H1 (cell line): Measurements from ENCODE around the gene PHF10. TPM values are rescaled to one million over a fixed set of nuclear protein-coding genes. Genes with fewer than 3 reads are reported as not detected.

ENCODE experiments used
- CBX8 ChIP-seq: fragments of 300-800, 300-1000 bp; sonication (generic); IDR thresholded peaks from 2 replicates; pipeline ENCODE4 v1.7.1; 2016; ENCODE audit warnings: low read depth, low read length, borderline replicate concordance
- CHD2 ChIP-seq: IDR thresholded peaks from 2 replicates; pipeline ENCODE4 v1.6.1; 2012; ENCODE audit warnings: low read length, improper control_type of control experiment
- EP300 ChIP-seq, 2 experiments: IDR thresholded peaks; 1 replicate in 1 of 2; 2 replicates in 1 of 2; pipeline ENCODE4 v1.6.1; 2011 to 2012; ENCODE audit warnings: low read depth in 2 of 2, low read length in 2 of 2, mild to moderate bottlenecking in 2 of 2, borderline replicate concordance in 1 of 2, inconsistent platforms in 1 of 2, moderate library complexity in 1 of 2
- EZH2 ChIP-seq: fragments of 200-600 bp; sonication (generic); IDR thresholded peaks from 2 replicates; pipeline ENCODE4 v1.7.1; 2012; ENCODE audit warnings: low read depth, mild to moderate bottlenecking, moderate library complexity, low read length, inconsistent platforms; ENCODE audit not compliant: severe bottlenecking
- HDAC2 ChIP-seq, 2 experiments: fragments of 300-600 bp in 1 of 2; sonication (generic) in 1 of 2; IDR thresholded peaks; 2 replicates each; pipeline ENCODE4 v1.6.1; 2011 to 2012; ENCODE audit warnings: low read depth in 2 of 2, low read length in 2 of 2, mild to moderate bottlenecking in 2 of 2, moderate library complexity in 2 of 2, borderline replicate concordance in 1 of 2, inconsistent platforms in 1 of 2
- MAX ChIP-seq: IDR thresholded peaks from 2 replicates; pipeline ENCODE4 v1.6.1; 2012; ENCODE audit warnings: inconsistent platforms
- POLR2A ChIP-seq, 2 experiments: IDR thresholded peaks; 1 replicate in 1 of 2; 2 replicates in 1 of 2; pipeline ENCODE4 v1.6.1; 2011; ENCODE audit warnings: low read depth in 2 of 2, low read length in 2 of 2, mild to moderate bottlenecking in 2 of 2; ENCODE audit errors: control extremely low read depth in 1 of 2
- RNF2 ChIP-seq: fragments of 200-900, 300-1000 bp; sonication (generic); IDR thresholded peaks from 2 replicates; pipeline ENCODE4 v1.7.1; 2016; ENCODE audit warnings: borderline replicate concordance, low read depth, mild to moderate bottlenecking, antibody characterized with exemption, low read length; ENCODE audit not compliant: poor library complexity, severe bottlenecking; ENCODE audit errors: missing control alignments
- SP1 ChIP-seq: IDR thresholded peaks from 2 replicates; pipeline ENCODE4 v1.6.1; 2011; ENCODE audit warnings: low read depth, low read length
- polyA plus RNA-seq, 7 experiments: library from polyadenylated mRNA; depleted of rRNA in 3 of 7; stranded (reverse) in 5 of 7; unstranded in 2 of 7; fragments of >200 nt in 5 of 7; fragments of 200-250 nt in 2 of 7; gene quantifications; 1 replicate in 5 of 7; 2 replicates in 1 of 7; 4 replicates in 1 of 7; pipeline versions ENCODE4 v1.2.1 to v1.2.3, GENCODE V29; 2011 to 2013; ENCODE audit warnings: missing spikeins in 2 of 7, mixed read lengths in 2 of 7
- total RNA-seq: library from RNA; stranded (reverse); fragmentation: NEBNext Ultra II Directional; extraction: Animal tissue kit (Norgen Biotek cat#: 25700); gene quantifications from 2 replicates; pipeline ENCODE4 v1.2.1, GENCODE V29; 2021

The PHF10 gene
- total and polyA plus RNA-seq, 2 of the 8 experiments (the other 6 are each of a cell fraction or from before 2014, with no cell fraction given): 15.6 to 51.1 TPM

GRCh38 chr6:169671563-169671962 lies 52.7 kb downstream of the PHF10 start (continued):
- TF ChIP-seq HDAC2 (IDR thresholded peaks at IDR 0.05; ENCODE audit: borderline replicate concordance in 1 of 2, low read depth in 2 of 2, low read length in 2 of 2) (no peak), EZH2 (no peak), CBX8 (no peak), POLR2A (IDR thresholded peaks at IDR 0.05; ENCODE audit: control extremely low read depth in 1 of 2, low read depth in 2 of 2, low read length in 2 of 2) (no peak), RNF2 (no peak), CHD2 (no peak), SP1 (no peak), MAX (no peak), EP300 (IDR thresholded peaks at IDR 0.05; ENCODE audit: borderline replicate concordance in 1 of 2, low read depth in 2 of 2, low read length in 2 of 2) (no peak)
